ENCODE measurements around the gene ZDHHC14.

DNA sequence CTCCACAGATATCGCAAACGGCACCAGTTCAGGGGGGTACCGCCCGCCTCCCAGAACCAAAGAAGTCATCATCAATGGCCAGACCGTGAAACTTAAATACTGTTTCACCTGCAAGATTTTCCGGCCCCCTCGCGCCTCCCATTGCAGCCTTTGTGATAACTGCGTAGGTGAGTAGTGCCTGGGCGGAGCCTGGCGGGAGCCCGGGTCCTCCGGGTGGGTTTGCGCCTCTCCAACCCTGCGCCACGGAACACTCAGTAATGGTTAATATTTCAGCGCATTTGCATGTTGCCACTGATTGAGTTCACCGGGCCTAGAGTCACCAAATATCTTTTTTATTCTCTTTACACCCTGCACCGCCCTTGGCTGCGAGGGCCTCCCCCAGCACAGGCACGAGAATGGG is 212.0 kb downstream of the ZDHHC14 start:
- TF ChIP-seq, protein P1, sequence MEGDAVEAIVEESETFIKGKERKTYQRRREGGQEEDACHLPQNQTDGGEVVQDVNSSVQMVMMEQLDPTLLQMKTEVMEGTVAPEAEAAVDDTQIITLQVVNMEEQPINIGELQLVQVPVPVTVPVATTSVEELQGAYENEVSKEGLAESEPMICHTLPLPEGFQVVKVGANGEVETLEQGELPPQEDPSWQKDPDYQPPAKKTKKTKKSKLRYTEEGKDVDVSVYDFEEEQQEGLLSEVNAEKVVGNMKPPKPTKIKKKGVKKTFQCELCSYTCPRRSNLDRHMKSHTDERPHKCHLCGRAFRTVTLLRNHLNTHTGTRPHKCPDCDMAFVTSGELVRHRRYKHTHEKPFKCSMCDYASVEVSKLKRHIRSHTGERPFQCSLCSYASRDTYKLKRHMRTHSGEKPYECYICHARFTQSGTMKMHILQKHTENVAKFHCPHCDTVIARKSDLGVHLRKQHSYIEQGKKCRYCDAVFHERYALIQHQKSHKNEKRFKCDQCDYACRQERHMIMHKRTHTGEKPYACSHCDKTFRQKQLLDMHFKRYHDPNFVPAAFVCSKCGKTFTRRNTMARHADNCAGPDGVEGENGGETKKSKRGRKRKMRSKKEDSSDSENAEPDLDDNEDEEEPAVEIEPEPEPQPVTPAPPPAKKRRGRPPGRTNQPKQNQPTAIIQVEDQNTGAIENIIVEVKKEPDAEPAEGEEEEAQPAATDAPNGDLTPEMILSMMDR (IDR thresholded peaks at IDR 0.05), result no peak
- TF ChIP-seq POLR2A (IDR thresholded peaks at IDR 0.05), result peak in 1 of 2 donors; percentile 1

Measured in thyroid gland (tissue), 4 donors.